ENCODE measurements around the gene UTP18.
"Not testable (repeated sequence)": the region's sequence is repeated elsewhere in the genome, so short reads cannot be mapped to it uniquely, and the experiment has no call there.

Gene UTP18

DNA sequence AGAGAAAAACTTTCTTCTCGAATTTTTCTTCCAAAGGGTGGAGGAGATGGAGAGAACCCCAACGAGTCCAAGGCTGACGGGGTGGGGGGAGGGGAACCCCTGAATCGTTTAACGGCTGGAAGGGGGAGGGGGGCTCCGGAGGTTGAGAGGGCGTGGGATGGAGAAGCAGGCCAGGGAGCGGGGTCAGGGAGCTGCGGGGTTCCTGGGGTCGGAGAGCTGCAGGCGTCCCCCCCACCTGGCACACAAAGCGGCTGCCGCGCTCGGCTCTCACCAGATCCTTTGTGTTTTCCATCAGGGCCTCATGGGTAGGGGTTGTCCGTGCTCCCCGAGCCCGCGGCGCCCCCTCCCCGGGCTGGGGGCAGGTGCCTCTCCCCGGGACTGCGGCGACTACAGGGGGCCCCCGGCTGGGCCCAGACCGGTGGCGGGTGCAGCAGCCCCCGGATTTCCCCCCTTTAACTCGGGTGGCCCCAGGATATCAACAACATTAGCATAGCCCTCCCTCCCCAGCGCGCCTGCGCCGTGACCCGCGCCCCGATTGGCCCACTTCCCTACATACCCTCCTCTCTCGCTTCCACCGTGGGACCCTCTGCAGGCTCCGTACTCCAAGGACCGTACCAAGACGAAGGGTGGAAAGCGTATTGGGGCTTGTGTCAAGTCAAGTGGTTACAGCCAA lies 646 bp upstream of the UTP18 start, which contains the start of gene MBTD1:
MBTD1 (minus strand) TSS at position 486 of the 673 bp plus-strand sequence. CDS start 34,888 bp downstream, outside the sequence.
- DNase-seq: peak; percentile 99

DNA sequence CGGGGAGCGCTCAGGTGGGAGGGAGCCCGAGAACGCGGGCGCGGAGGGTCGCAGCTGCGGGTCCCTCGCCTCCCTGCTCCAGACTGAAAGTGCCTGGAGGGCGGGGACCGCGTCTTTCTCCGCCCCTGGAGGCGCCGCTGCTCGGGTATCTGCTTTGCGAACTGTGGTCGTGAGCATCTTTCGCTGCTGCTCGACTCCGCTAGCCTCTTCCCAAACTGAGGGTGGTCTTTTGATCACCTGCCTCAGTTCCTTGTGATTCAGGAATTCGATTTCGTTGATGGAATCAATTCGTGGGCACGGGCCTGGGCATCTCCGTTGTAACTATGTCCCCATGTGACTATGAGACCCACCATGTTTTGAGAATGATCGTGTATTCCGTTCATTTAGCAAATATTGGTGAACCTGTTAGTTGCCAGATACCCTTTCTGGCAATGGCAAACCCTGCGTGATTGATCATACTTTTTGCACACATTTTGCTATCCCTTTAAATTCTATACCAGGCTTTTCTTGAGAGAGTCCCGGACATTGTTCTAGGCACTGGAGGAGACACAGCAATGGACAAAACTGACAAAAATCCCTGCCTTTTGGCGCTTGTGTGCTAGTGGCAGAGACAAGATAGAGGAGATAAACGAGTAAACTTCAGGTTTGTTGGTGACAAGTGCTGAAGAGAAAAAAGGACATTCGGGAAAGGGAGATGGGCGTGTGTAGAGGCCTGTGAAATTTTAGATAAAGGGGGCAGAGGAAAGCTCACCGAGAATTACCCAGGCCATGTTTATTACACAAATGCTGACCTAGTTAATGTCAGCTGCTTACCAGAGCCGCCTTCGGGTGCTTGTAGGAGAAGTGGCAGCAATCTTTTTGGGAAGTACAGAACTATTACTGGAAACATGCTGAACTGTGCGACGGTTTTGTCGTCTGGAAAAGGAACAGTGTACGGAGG lies 948 bp downstream of the UTP18 start:
- peak; percentile 93 for DNase-seq

DNA sequence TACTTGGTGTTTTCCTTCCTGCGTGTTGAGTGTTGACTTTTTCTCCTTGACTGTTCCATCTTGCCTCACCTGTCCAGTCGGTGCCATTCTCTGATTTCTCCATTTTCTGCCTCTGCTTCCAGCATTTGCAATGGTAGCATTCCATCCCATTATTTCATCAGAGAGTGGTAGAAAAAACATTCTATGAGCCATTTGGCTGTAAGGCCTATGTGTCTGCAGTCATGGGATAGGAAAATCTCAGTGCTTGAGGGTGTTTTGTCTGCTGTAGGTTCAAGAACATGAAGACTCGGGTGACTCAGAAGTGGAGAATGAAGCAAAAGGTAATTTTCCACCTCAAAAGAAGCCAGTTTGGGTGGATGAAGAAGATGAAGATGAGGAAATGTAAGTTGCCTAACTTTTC lies 2.7 kb downstream of the UTP18 start:
- peak; percentile 73 for DNase-seq

GRCh38 chr17:51264466-51264865 lies 4.1 kb downstream of the UTP18 start:
- not testable (repeated sequence) for DNase-seq

DNA sequence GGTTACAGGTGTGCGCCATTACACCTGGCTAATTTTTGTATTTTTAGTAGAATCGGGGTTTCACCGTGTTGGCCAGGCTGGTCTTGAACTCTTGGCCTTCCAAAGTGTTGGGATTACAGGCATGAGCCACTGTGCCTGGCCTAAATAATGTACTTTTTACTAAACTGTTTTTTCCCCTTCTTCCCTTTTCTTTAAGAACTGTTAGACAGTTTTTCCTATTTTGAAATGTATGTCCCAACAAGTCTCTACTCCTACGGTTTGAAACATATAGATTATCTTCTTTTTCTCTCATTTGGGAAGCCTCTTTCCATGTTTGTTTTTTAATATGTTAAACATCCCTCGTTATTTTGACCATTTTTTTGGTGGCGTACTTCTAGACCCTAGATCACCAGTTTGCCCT lies 9.6 kb downstream of the UTP18 start:
- DNase-seq: no peak

GRCh38 chr17:51270636-51271035 lies 10.3 kb downstream of the UTP18 start:
- no peak for DNase-seq

DNA sequence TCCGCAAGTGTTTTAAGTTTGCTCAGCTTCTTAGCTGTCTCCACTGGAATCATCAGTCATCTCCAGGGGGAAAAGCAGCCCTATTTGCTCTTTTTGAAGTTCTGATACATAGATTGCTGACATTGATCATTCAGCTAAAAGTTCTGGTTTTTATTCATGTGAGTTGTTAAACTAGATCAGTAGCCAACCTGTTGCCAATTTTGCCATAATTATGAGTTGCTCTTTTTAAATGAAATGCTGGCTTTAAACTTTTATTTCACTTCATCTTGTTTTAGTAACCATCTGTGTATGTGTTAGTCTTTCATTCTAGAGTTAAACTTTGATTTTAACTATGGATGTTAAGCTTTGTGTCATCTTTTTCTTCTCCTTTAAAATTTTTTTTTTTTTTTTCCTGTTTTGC lies 12.5 kb downstream of the UTP18 start:
- DNase-seq: no peak

- no peak for DNase-seq
Measured at GRCh38 chr17:51275381-51275780, 15.0 kb downstream of the UTP18 start.

DNA sequence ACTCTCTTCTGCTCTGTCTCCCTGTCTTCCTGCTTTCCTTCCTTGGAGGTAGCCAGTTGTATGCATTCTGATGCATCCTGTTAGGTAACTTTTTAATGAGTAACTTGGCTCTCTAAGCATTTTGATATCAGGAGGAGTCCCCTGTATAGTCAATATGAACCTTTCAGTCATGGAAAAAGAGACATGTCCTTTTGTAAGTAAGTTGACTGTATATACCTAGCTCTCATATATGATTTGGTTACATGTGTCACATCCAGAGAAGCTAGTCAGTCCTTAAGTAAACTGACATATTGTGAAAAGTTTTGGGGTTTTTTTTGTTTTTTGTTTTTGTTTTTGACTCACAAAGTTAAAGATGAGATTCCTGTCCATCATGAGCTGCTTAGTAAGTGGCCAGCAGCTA lies 18.8 kb downstream of the UTP18 start:
- DNase-seq: no peak

DNA sequence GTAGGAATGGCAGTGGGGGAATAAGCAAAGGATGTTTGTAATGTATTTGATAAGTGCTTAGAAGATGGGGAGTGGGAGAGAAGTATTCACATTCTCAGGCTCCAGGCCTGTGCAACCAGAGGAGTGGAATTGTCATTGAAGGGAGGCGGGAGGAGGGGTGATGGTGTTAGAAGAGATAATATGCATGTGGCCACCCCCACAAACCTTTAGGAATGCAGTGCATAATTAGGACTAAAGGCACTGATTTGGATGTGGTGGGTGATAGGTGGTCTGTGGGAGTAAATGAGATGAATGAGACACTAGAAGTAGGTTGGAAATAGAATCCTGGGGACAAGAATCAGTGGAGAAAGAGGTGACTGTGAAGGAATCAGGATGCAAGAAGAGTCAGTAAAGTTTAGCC lies 27.1 kb downstream of the UTP18 start:
- DNase-seq: no peak

- no peak for DNase-seq
Measured at GRCh38 chr17:51289696-51290111, 29.4 kb downstream of the UTP18 start.

GRCh38 chr17:51294338-51294737 lies 34.0 kb downstream of the UTP18 start:
- DNase-seq: not testable (repeated sequence)

- no peak for DNase-seq
Measured at GRCh38 chr17:51298508-51299371, 38.4 kb downstream of the UTP18 start.

DNA sequence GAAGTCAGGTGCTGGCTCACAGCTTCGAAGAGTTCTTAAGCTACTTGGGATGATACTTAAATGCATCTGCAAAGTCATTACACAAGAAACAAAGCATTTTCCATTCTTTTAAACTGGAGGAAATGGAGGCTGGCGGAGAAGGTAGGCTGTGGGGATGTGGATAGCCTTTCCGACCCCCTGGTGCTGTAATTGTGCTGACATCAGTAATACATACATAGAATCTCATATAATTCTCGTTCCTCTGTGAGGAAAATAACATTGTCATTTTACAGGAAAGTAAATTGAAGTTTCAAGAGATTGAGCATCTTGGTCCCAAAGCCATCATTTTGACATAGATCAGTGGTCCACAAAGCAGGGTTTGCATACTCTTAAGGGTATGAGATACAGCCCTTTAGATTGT lies 39.5 kb downstream of the UTP18 start:
- DNase-seq: no peak

DNA sequence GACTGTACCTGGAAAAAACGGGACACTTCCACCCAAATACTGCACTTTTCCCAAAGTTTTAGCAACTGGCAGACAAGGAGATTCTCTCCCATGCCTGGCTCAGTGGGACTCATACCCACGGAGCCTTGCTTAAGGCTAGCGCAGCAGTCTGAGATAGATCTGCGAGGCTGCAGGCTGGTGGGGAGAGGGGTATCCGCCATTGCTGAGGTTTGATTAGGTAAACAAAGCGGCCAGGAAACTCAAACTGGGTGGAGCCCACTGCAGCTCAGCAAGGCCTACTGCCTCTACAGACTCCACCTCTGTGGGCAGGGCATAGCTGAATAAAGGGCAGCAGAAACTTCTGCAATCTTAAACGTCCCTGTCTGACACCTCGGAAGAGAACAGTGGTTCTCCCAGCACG lies 44.8 kb downstream of the UTP18 start:
- no peak for DNase-seq

DNA sequence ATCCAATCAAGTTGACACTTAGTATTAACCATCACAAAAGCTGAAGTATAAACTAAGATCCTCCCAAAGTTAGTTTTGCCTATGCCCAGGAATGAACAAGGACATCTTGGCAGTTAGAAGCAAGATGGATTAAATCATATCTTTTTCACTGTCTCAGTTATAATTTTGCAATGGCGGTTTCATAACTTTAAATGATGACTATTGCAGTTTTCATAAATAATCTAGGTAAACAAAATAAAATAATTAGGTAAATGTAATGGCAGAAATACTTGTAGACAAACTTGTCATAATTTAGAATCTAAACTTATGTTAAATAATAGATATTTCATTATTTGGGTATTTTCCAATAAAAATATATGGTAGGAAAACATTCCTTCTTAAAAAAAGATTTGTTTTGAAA lies 51.7 kb downstream of the UTP18 start:
- DNase-seq: not testable (repeated sequence)

DNA sequence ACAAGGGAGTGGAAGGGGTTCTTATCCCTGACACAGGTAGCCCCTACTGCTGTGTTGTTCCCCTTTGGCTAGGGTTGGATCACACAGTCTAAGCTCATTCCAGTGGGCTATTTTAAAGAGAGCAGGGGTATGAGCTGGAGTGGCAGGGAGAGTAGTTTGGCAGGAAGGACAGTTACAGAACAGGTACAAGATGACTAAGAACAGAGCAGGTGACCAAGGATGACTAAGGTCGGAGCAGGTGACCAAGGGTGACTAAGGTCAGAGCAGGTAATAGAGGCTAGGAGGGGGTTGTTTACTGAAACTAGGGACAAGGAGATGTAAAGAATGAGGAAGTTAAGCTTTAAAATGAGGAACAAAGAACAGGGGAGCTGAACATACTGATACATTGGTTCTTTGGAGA lies 58.8 kb downstream of the UTP18 start:
- DNase-seq: peak; percentile 83

- DNase-seq: no peak
Measured at GRCh38 chr17:51322390-51323029, 62.2 kb downstream of the UTP18 start.

DNA sequence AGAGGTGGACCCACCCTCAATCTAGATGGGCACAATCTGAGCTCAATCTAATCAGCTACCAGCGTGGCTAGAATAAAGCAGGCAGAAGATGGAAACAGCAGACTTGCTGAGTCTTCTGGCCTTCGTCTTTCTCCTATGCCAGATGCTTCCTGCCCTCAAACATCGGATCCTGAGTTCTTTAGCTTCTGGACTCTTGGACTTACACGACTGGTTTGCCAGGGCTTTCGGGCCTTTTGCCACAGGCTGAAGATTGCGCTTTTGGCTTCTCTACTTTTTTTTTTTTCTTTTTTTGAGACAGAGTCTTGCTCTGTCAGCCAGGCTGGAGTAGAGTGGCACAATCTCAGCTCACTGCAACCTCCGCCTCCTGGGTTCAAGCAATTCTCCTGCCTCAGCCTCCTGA lies 65.1 kb downstream of the UTP18 start:
- no peak for DNase-seq

DNA sequence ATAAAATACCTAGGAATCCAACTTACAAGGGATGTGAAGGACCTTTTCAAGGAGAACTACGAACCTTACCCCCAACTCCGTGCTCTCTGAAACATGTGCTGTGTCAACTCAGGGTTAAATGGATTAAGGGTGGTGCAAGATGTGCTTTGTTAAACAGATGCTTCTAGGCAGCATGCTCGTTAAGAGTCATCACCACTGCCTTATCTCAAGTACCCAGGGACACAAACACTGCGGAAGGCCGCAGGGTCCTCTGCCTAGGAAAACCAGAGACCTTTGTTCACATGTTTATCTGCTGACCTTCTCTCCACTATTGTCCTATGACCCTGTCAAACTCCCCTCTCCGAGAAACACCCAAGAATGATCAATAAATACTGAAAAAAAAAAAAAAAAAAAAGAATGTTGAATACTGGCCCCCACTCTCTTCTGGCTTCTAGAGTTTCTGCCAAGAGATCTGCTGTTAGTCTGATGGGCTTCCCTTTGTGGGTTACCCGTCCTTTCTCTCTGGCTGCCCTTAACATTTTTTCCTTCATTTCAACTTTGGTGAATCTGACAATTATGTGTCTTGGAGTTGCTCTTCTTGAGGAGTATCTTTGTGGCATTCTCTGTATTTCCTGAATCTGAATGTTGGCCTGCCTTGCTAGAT lies 70.6 kb downstream of the UTP18 start:
- DNase-seq: not testable (repeated sequence)

GRCh38 chr17:51335006-51335590 lies 74.8 kb downstream of the UTP18 start:
- DNase-seq: no peak
